ENCODE measurements around the gene MKRN2OS. TPM values are rescaled to one million over a fixed set of nuclear protein-coding genes. Genes with fewer than 3 reads are reported as not detected.

The MKRN2OS gene
- total RNA-seq, 4 donors from 2014 or later: 0.91 to 2.0 (median 1.6) TPM

- Histone ChIP-seq H3K4me1 (peaks cover 7% of the 10 kb centered on the region), H3K9me3 (no peaks in the 10 kb centered on the region), H3K27ac (peak overlapping the region; percentile 56), H3K27me3 (no peaks in the 10 kb centered on the region), H3K36me3 (peaks cover 29% of the 10 kb centered on the region), H3K4me3 (no peak overlapping the region)
- WGBS: 35% methylated on average over 5 of the region's 5 CpGs
- no peak for TF ChIP-seq POLR2AphosphoS5 (IDR thresholded peaks at IDR 0.05)
- DNase-seq (ENCODE audit: low spot score in 2 of 2): peak in 1 of 2 donors; percentile 67
Observed at GRCh38 chr3:12508291-12508700, 37.0 kb downstream of the MKRN2OS start.

- H3K4me3 ChIP-seq: no peak overlapping the region
- WGBS: 70% methylated on average over 8 of the region's 8 CpGs
- peaks cover 35% of the 10 kb centered on the region for H3K36me3 ChIP-seq
- H3K9me3 ChIP-seq: no peaks in the 10 kb centered on the region
- H3K27me3 ChIP-seq: no peaks in the 10 kb centered on the region
- no peak for TF ChIP-seq POLR2A (IDR thresholded peaks at IDR 0.05)
- no peak for TF ChIP-seq POLR2AphosphoS5 (IDR thresholded peaks at IDR 0.05)
- TF ChIP-seq EP300 (IDR thresholded peaks at IDR 0.05): no peak
- TF ChIP-seq CTCF (IDR thresholded peaks at IDR 0.05): no peak
- peaks cover 7% of the 10 kb centered on the region for H3K4me1 ChIP-seq
- peak in 1 of 2 donors; percentile 61 for DNase-seq (ENCODE audit: low spot score in 2 of 2)
- peak overlapping the region; percentile 56 for H3K27ac ChIP-seq
Observed at GRCh38 chr3:12507591-12508281, 37.6 kb downstream of the MKRN2OS start.

GRCh38 chr3:12506201-12506709, 39.0 kb downstream of the MKRN2OS start:
- no peak overlapping the region for H3K27ac ChIP-seq
- peaks cover 38% of the 10 kb centered on the region for H3K36me3 ChIP-seq
- TF ChIP-seq POLR2AphosphoS5 (IDR thresholded peaks at IDR 0.05) (no peak), EP300 (IDR thresholded peaks at IDR 0.05) (no peak), POLR2A (IDR thresholded peaks at IDR 0.05) (no peak), CTCF (IDR thresholded peaks at IDR 0.05) (no peak)
- H3K4me3 ChIP-seq: no peak overlapping the region
- WGBS: 93% methylated on average over 5 of the region's 5 CpGs
- no peaks in the 10 kb centered on the region for H3K27me3 ChIP-seq
- H3K4me1 ChIP-seq: peaks cover 7% of the 10 kb centered on the region
- no peak for DNase-seq (ENCODE audit: low spot score in 2 of 2)
- no peaks in the 10 kb centered on the region for H3K9me3 ChIP-seq

- Histone ChIP-seq H3K27me3 (no peaks in the 10 kb centered on the region), H3K27ac (no peak overlapping the region), H3K4me3 (no peak overlapping the region), H3K9me3 (no peaks in the 10 kb centered on the region), H3K36me3 (peaks cover 60% of the 10 kb centered on the region), H3K4me1 (peaks cover 3% of the 10 kb centered on the region)
- DNase-seq (ENCODE audit: low spot score in 2 of 2): no peak
- 87% methylated on average over 14 of the region's 18 CpGs for WGBS
- no peak for TF ChIP-seq POLR2AphosphoS5 (IDR thresholded peaks at IDR 0.05)
Observed at GRCh38 chr3:12503126-12503957, 42.0 kb downstream of the MKRN2OS start.

- Histone ChIP-seq H3K4me1 (no peaks in the 10 kb centered on the region), H3K27me3 (no peaks in the 10 kb centered on the region), H3K36me3 (peaks cover 71% of the 10 kb centered on the region), H3K9me3 (no peaks in the 10 kb centered on the region), H3K4me3 (no peak overlapping the region), H3K27ac (no peak overlapping the region)
- no peak for DNase-seq (ENCODE audit: low spot score in 2 of 2)
- WGBS: 82% methylated on average over 7 of the region's 7 CpGs
- no peak for TF ChIP-seq POLR2A (IDR thresholded peaks at IDR 0.05)
- peak in 2 of 3 donors; percentile 20 to 52 for TF ChIP-seq POLR2AphosphoS5 (IDR thresholded peaks at IDR 0.05)
Observed at GRCh38 chr3:12501360-12502020, 43.8 kb downstream of the MKRN2OS start.

GRCh38 chr3:12499474-12499873, 45.8 kb downstream of the MKRN2OS start:
- TF ChIP-seq CTCF (IDR thresholded peaks at IDR 0.05) (no peak), POLR2AphosphoS5 (IDR thresholded peaks at IDR 0.05) (no peak), EP300 (IDR thresholded peaks at IDR 0.05) (no peak), POLR2A (IDR thresholded peaks at IDR 0.05) (no peak)
- H3K27me3 ChIP-seq: no peaks in the 10 kb centered on the region
- no peaks in the 10 kb centered on the region for H3K9me3 ChIP-seq
- 87% methylated on average over 3 of the region's 5 CpGs for WGBS
- DNase-seq (ENCODE audit: low spot score in 2 of 2): no peak
- no peak overlapping the region for H3K4me3 ChIP-seq
- no peak overlapping the region for H3K27ac ChIP-seq
- peaks cover 76% of the 10 kb centered on the region for H3K36me3 ChIP-seq
- no peaks in the 10 kb centered on the region for H3K4me1 ChIP-seq

Measured in suprapubic skin (tissue), 4 donors.